Neural progenitor cell (in vitro differentiated cells): ENCODE results near the gene CTXND1.

Experiments
- EZH2 ChIP-seq: fragments of 200-600 bp; sonication (generic); IDR thresholded peaks from 2 replicates; pipeline ENCODE4 v1.6.1; 2017; ENCODE audit warnings: antibody characterized with exemption, mild to moderate bottlenecking, moderate library complexity
- EZH2phosphoT487 ChIP-seq: fragments of 200-600 bp; sonication (generic); IDR thresholded peaks from 2 replicates; pipeline ENCODE4 v1.6.1; 2017; ENCODE audit warnings: antibody characterized with exemption

GRCh38 chr15:80170596-80170995, 81.4 kb downstream of the CTXND1 start:
- TF ChIP-seq EZH2 (no peak), EZH2phosphoT487 (no peak)
